Forelimb muscle (tissue), 1 donor: ENCODE measurements around the gene TCF7L2. TPM values are rescaled to one million over a fixed set of nuclear protein-coding genes. Genes with fewer than 3 reads are reported as not detected.

Experiments used
- DNase-seq: peaks from one replicate; pipeline ENCODE4 v3.0.0-alpha.2; 2013; ENCODE audit warnings: low read depth
- polyA plus RNA-seq: library from polyadenylated mRNA; unstranded; fragments of 120-200 nt; gene quantifications from one replicate; pipeline ENCODE4 v1.2.1, GENCODE V29; 2013; ENCODE audit not compliant: insufficient read length

TCF7L2 gene
- polyA plus RNA-seq, 1 donor, result 47.5 TPM

DNA sequence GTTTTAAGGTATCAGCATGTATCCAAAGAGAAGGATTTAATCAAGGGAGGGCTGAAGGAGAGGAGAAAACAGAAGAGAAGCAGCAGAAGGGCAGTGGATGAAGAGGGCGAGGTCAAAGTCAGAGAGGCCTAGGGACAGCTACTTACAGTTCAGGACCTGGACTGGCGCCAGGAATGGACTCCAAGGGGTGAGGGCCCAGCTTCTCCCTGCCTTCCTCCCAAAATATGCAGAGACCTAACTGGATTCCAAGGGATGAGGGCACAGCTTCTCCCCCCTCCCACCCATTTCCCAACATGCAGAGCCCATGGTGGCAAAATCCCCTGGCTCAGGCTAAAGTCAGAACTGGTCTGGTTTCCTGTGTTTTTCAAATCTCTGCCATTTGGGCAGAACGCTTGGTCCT, 3.4 kb upstream of the TCF7L2 start:
- DNase-seq, result no peak

DNA sequence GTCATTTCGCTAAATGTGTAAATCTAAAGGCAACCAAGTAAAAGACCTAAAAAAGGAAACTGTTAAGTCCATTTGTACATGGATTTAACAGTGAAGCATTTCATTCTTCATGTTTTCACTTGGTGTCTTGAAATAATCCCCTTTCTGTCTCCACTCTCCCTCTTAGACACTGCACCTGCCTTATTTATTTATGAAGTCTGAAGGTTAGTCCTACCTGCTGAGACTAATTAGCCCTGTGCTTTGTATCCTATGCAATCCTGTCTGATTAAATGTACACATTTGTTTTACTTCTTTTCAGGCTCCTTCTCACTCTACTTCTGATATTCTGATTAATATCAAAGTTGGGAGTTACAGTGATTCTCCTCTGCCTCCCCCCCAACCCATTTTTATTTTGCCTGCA, 1.9 kb upstream of the TCF7L2 start:
- no peak for DNase-seq

DNA sequence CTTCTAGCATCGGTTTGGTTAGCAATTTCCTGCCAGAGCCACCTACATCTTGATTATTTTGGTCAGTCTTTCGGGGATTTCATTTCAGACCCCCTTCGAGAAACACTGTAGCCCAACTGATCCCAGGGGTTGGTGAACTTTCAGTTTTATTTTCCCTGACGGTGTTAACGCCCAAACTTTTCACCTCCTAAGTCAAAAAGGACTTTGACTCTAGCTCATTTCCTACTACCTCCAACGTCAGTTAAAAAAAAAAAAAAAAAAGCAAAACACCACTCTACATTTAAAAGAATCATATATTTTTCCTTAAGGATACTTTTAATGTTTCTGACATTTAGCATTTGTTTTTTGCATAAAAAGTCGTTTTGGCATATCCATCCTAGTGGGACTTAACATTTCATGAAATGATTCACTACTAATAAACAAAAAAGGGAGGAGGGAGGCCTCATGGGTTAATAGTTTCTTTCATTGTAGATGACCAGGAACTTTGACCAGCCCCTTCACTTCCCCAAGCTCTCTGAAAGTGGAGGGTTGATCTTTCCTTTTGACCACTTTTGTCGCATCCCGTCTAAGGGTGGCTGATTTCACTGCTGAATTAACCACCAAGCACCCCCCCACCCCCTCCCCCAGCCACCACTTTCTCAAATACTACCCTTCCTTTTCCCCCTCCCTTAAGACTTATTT, 764 bp upstream of the TCF7L2 start:
- DNase-seq, result no peak

DNA sequence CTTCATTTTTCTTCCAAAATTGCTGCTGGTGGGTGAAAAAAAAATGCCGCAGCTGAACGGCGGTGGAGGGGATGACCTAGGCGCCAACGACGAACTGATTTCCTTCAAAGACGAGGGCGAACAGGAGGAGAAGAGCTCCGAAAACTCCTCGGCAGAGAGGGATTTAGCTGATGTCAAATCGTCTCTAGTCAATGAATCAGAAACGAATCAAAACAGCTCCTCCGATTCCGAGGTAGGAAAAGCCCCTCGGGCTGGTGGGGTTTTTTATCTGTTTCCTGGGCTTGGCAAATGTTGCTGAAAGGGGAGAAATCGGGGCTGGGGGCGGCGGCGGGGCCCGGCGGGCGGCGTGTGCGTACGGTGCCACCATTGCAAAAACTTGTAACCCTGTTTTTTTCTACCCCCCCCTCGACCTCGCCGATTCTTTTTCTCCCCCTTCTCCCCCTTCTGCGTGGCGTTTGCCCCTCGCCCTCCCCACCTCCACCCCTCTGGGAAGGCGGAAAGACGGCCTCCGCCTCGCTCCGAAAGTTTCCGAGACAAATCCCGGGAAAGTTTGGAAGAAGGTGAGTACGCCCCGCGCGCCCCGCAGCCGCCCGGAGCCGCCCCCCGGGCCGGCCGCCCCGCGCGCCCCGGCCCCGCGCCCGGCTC, 789 bp downstream of the TCF7L2 start:
- DNase-seq, result no peak

DNA sequence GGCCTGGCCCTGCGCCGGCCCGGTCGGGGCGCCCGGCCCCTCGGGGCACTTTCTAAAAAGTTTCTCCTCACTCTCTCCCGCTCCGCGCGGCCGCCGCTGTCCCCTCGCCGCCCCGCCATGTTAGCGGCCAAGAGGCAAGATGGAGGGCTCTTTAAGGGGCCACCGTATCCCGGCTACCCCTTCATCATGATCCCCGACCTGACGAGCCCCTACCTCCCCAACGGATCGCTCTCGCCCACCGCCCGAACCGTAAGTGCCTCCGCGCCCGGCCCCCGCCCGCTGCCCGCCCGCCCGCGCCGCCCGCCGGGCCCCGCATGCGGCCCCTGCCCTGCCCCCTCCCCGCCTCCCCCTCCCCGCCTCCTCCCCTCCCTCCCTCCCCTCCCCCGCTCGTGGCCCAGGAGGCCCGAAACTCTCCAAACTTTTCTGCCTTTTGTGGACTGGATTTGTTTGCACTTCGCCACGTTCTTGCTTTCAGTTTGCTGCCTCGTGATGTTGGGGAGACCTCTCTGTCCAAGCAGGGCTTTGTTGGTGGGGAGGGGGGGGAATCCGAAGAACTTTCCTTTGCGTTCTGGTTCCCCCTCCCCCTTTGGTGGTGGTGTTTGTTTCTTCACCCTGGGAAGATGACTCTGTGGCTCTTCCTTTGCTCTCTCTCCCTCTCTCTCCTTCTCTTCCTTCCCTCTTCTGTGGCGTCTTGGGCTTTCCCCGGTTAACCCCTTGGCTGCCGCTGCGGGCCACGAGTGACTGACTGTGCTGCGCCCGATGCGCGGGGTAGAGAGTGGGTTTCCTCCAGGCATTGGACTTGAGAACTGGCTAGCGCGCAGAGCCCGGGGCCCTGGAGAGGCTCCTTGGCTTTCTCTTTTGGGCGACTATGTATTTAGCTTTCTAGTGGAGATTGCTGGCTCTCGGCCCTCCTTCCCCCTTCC, 1.6 kb downstream of the TCF7L2 start:
- DNase-seq, result no peak

DNA sequence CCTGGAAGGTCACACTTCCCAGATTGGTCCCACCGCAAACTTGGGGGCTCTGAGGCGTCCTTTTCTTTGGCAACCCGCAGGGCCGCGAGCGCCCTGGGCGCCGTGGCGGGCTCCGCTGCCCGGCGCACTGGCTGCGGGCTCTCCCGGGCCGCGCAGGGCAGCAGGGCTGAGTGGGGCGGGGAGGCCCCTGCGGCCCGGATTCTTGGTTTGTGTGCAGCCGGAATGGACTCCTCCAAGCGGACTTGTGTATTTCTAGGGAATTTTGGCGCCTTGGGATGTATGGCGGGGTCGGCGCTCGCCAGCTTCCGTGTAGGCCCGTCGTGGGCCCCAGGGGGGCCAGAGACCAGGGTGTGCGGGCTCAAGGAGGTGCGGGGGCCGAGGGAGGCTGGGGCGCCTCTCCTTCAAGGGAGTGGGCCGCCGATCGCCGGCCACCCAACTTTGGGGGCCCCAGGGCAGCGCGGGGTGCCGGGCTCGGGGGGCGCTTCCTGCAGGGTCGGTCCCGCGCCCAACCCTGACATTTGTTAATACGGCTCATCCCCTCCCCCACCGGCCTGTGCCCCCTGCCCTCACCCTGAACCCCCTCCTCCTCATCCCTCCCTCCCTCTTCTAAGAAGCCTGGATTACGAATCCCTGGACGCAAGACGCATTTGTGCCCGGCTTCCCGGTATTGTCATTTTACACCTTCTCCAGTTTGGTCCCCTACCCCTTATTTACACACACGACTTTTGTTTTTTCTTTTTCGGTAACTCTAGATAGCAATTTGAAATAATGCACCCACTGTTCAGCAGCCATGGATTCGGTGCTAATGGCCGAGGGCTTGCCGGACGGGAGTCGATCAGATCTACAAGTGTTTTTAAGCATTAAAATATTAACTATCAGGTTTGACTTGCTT, 2.5 kb downstream of the TCF7L2 start:
- no peak for DNase-seq

DNA sequence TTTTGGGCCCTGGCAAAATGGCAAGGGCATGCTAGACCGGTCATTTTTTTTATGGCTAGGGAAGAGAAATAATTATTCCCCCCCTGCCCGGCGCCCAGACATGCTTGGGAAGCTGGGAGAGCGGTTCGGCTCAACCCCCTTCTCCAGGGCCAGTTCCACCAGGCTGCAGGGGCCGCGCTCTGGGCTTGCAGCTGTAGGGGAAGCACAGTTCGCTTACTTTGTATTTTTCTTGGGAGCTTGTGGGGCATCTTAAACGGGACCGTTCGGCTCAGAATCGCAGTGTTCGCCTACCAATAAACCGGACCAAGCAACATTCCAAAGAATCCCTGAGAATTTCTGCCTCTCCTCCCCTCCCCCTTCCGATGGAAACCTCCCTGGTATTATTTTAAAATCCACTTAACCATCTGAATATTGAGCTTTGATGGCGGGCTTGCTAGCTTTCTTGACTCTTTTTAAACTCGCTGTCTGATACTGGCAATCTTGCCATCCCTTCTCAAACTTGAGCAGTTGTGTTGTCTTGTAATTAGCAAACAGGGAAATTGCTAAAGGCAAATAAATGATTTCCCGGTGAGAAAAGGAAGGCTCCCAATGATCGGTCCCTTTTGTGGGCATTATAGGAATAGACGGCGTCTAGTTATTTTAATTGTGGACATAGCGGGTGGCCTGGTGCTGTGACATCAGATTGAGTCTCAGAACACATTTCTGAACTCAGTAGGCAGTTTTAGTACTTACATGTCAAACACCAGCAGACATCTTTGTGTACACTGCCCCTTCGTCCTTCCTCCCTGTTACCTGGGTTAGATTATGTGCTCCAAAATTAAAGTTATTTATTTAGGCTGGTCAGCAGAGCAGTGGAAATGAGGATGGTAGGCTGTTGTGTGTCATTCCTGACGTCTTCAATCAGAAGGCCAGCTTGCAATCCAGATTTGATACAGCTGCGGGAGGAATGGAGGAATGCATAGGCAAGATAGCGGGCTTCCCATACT, 3.4 kb downstream of the TCF7L2 start:
- DNase-seq, result no peak

DNA sequence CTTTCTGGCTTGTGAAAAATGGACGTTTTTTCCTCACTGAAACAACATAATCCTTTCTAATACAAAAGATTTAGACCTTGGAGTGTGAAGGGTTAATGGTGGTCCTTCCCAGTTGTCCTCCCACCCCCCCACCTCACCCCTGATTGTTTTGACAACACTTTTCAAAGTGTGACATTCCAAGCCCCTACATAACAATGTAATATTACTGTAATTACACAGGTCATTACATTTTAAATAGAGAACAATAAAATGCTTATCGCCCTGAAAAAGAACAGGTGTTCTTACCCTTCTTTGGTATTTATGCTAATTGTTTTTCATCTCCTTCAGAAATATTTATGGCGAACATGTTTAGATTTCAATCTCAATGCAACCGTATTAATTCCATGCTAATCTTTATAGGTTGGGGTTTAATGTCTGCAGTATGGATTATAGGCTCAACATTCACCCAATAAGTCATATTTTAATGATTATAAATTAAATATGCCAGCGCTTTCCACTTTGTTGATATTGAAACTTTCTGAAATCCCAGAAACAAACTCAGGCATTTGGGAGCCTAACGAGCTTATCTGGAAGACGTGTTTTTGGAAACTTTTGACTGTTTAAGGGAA, 5.0 kb downstream of the TCF7L2 start:
- no peak for DNase-seq

DNA sequence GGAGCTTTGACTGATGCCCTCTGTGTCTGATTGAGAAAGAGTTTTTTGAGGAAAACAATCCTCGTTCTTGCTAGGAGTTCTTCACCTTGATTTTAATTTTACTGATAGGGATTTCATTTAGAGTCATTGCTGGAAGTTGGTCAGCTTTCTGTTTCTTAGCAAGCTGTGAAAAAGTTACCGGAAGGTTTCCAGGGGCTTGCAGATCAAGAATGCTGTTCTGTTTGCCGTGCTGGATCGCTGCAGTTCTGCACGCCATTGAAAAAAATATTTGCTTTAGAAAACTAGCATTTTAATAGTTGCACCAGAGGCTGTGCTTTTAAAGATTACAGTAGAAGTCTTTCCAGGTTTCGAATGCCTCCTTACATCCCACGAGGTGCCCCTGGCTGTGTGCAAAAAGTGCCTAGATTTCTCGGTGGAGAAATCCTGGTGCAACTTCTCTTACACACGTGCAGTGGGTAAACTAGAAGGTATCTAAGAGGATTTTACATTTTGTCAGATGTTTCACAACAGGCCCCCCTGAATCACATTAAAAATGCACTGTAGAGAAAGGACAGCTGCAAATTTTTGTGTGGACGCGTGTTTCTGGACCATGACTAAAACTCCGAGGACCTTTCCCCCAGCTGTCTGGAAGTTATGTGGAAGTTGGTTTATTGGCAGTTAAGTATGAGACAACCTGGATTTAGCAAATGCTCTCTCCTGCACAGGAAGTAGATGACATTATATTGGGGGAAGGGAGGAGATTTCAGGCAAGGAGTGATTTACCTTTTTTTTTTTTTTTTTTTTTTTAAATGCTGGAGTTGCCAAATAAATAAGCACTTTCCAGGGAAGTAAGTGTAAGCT, 5.8 kb downstream of the TCF7L2 start:
- no peak for DNase-seq

DNA sequence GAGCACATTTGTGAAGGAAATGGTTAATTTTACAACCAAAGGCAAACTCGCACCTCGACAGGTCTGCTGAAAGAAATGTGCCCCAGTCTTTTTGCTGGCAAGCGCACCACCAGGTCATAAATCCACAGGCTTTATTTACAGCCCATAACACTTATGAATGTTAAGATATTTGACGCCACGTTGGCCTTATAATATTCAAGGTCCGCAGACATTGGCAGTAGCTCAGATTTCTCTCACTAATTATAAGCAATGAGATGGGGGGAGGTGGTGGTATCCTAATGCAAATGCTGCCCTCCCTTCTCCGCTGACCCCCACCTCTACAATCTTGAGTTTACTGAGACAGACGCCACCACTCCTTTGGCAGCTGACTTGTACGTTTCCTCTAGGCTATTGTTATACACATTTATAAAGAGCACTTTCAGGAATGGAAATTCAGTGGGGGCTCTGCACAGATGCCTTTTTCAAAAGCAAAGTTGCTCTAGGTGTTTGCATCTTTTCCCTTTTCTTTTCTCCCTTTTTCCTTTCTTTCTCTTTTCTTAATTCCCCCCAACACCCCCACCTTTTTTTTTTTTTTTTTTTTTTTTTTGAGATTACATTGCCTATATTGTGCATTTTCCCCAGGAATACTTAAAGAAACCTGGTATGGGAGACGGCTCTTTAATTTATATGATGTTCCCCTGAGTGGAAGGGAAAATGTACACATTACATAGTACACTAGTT, 6.7 kb downstream of the TCF7L2 start:
- DNase-seq, result no peak

DNA sequence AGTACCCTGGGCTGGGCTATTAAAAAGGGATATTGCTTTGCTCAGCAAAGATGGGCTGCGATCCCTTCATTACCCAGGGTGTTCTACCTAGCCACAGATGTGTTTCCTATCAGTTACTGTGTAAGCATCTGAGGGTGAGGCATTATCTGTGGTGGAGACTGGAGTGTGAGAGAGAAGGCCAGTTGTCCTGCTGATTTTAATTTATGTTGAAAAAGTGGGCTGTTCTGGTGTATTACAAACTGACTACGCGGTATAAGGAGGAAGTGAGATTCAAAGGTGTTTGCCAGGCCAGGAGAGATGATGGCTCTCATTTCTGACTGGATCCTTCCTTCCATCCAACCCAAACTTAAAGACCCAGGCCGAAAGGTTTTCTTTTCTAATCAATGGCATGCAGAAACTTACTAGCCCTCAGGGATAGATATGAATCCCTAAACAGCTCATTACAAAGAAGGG, 7.6 kb downstream of the TCF7L2 start:
- no peak for DNase-seq

DNA sequence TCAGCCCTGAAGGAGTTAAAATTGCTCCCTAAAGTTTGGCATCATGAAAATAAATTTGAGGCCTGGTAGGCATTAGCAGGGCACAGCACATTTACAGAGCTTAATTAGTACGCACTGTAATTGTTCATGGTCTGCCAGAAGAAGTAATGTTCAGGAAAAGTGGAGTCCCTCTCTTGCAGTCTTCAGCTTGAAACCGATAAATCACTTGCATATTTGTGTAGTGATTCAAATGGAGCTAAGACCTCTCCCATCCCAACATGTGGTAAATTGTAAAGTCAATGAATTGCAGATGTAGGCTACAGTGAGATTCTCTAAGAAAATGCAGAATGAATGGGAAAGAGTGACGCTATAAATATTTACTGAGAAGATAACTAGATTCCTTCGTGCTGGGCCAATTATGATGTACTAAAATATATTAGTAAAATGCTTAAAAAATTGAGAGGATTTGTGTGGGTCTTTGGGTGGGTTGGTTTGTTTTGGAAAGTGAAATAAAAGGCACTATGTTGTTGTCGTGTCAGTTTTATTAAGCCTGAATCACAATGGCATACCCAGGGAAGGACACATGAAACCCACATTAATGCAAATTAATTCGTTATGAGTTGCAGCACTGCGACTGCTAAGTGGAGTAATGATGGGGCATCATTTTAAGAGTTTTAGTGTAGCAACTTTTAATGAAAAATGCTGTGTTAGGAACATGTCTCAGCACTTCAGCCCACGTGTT, 8.4 kb downstream of the TCF7L2 start:
- peak; percentile 84 for DNase-seq

DNA sequence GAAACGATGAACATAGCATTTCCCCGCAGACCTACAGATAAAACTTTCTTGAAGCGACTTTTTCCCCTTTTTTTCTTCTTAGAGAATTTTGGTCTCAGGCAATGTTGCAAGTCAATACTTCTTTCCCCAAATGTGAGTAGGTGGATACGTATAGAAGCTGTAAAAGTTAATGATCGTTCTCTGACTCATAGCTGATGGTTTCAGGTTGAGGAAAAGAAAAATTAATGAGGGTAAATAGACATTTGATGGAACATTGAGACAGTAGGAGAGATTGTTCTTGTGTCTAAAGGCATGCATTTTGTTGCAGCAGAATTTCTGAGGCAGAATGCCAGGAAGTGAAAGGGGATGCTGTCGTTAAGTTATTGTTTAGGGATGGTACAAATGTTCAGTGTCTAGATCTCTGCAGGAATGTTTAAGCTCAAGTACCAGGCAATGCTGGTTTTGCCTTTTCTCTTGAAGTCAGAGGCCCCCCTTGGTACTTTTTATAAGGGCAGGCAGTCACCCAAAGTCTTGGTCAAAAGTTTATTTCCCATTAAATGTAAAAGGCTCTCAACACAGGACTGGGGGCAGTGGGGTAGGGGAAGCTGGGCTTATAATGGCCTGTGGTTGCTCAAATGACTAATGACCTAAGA, 9.3 kb downstream of the TCF7L2 start:
- DNase-seq, result no peak

DNA sequence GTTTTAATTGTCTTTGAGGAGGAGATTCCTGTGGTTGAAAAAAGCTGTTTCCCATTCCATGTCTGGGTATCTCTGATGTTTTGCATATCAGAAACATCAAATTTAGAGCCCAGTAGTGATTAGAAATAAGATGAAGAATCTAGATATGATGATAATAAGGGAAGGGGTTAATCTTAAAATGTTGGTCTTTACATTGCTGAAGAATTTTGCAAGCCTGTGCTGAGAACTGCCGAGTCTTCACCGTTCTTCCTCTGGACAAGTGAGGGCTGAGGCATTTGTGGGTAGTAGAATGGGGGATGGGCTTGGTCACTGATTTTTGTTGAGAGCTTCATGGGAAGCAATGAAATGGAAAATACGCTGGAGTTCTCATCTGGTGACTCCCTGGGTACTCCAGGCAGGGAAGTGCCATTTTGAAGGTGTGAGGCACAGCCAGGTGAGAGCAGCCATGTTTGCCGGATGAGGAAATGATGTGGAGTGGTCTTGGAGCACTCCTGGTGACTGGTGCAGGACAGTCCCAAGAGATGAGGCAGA, 10.2 kb downstream of the TCF7L2 start:
- no peak for DNase-seq

DNA sequence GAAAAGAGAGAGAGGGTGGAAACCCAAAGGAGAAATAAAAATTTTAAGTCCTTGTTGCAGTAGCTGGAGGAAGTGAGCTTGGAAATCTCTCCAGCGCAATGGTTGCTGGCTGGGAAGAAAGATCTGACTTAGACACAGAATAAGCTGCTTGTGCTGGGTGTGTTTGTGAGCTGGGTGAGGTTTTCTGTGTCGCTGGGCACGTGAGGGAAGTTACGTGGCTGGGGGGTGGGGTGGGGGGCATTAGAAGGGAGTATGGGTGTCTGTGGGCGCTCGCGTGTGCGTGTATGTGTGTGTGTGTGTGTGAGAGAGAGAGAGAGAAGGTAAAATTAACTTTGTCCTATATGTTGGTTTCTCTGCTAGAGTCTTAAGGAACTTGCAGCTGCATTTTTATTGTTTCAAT, 11.6 kb downstream of the TCF7L2 start:
- DNase-seq, result no peak

DNA sequence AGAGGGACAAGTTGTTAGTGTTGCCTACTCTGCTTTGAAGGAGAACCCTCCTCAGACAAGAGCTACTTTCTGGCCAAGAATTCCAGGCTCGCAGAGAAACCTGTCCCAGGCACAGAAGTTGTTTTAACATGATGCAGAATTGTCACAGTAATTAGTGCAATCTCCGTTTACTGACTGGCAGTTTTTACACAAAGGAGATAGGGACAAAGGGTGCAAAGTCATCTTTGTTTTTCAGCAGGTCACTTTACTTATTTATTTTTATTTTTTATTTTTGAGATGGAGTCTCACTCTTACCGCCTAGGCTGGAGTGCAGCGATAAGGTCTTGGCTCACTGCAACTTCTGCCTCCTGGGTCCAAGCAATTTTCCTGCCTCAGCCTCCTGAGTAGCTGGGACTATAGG, 12.3 kb downstream of the TCF7L2 start:
- DNase-seq, result no peak

DNA sequence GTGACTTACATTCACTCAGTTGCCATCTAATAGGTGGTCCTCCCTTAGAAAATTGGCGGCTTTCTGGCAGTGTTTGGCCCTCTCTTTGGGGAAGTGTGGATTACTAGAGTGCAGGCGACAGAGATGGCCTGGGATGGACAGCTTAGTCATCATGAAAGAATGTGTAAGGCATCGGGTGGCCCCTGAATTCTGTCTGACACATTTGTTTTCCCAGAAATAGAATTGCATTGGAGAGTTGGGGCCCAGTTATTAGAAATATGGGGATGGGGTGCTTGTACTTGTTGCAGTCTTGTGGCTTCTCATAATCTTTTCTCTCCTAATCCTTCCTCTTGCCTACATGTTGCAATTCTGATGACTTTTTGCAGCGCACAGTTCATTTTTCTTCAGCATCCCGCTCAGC, 13.8 kb downstream of the TCF7L2 start:
- DNase-seq, result no peak
